ENCODE data around the gene COPG2.

GRCh38 chr7:130689683-130690082, 21.1 kb upstream of the COPG2 start:
- no peak for TF ChIP-seq CTCF (IDR thresholded peaks at IDR 0.05; ENCODE audit: low read length)
- TF ChIP-seq EZH2 (IDR thresholded peaks at IDR 0.05; ENCODE audit: borderline replicate concordance, low read length), result no peak

All from OCI-LY1 (cell line).